GM12878 (cell line): ENCODE data around the gene ZNRF3. TPM values are rescaled to one million over a fixed set of nuclear protein-coding genes. Genes with fewer than 3 reads are reported as not detected.

ENCODE experiments used
- ATAC-seq: fragments of 200-7000 bp; cut with Tn5 transposase; 3 replicates; pipeline ENCODE4 v1.9.1; 2020; ENCODE audit warnings: mild to moderate bottlenecking, moderate library complexity
- BruUV-seq: library from RNA; stranded (reverse); fragments of 400-500 nt; replicated peaks from 2 replicates; lab custom pipeline; 2021; lab: Mats Ljungman, UMichigan
- CTCF ChIA-PET: fragments of 300-600 bp; sonication (Branson Sonifier 250); formaldehyde crosslinking; extraction: SDS; loops from one replicate; lab custom pipeline; 2021; ENCODE audit warnings: inconsistent platforms; lab: Yijun Ruan, JAX
- POLR2A ChIA-PET: fragments of 350-600 bp; formaldehyde crosslinking; extraction: SDS; loops from one replicate; lab custom pipeline; 2021; ENCODE audit warnings: inconsistent platforms; lab: Charles Lee
- RAD21 ChIA-PET: fragments of 300-600 bp; sonication (Branson Sonifier 250); formaldehyde crosslinking; loops from one replicate; lab custom pipeline; 2023; ENCODE audit warnings: antibody characterized with exemption; ENCODE audit not compliant: unreplicated experiment; lab: Charles Lee
- SMC1A ChIA-PET: fragments of 300-600 bp; sonication (Branson Sonifier 250); formaldehyde crosslinking; loops from one replicate; lab custom pipeline; 2023; ENCODE audit not compliant: unreplicated experiment, uncharacterized antibody; lab: Charles Lee
- DNase-seq: peaks from one replicate; pipeline ENCODE4 v3.0.0-alpha.2; 2011; ENCODE audit warnings: low read depth, low spot score
- FAIRE-seq: peaks from 3 replicates; lab custom pipeline; 2011; peaks lifted over from hg19 to GRCh38; lab: Jason Lieb, UNC
- H2AFZ ChIP-seq: 2 replicates; pipeline ENCODE4 v1.6.0; 2011; ENCODE audit warnings: low read depth, low read length, control low read depth; ENCODE audit not compliant: control insufficient read depth
- H3K27ac ChIP-seq: 2 replicates; pipeline ENCODE4 v1.5.1; 2011; ENCODE audit warnings: control low read depth; ENCODE audit not compliant: control insufficient read depth, insufficient read depth
- H3K27me3 ChIP-seq, 2 experiments: replicated peaks in 1 of 2; 2 replicates each; pipeline versions ENCODE4 v1.6.0 to v1.6.1; 2011; ENCODE audit warnings: low read length in 1 of 2; ENCODE audit not compliant: control insufficient read depth in 2 of 2, insufficient read depth in 2 of 2
- H3K36me3 ChIP-seq, 2 experiments: 2 replicates each; pipeline ENCODE4 v1.5.1; 2011; ENCODE audit warnings: low read length in 1 of 2; ENCODE audit not compliant: control insufficient read depth in 2 of 2, insufficient read depth in 2 of 2
- H3K4me1 ChIP-seq: 2 replicates; pipeline ENCODE4 v1.6.1; 2011; ENCODE audit warnings: mild to moderate bottlenecking, low read length, moderate library complexity, mixed read lengths; ENCODE audit not compliant: control insufficient read depth, insufficient read depth
- H3K4me2 ChIP-seq: 2 replicates; pipeline ENCODE4 v1.6.0; 2011; ENCODE audit warnings: control low read depth; ENCODE audit not compliant: control insufficient read depth, insufficient read depth
- H3K4me3 ChIP-seq: fragments of 200-600 bp; sonication (generic); 2 replicates; pipeline ENCODE4 v1.5.1; 2016
- H3K79me2 ChIP-seq: 2 replicates; pipeline ENCODE4 v1.6.0; 2011; ENCODE audit warnings: low read length; ENCODE audit not compliant: control insufficient read depth, insufficient read depth
- H3K9ac ChIP-seq: 2 replicates; pipeline ENCODE4 v1.8.0; 2011; ENCODE audit warnings: low read length, control low read depth, mixed read lengths; ENCODE audit not compliant: control insufficient read depth, insufficient read depth
- H3K9me3 ChIP-seq: replicated peaks from 3 replicates; pipeline ENCODE4 v1.5.1; 2011; ENCODE audit warnings: mild to moderate bottlenecking, low read length; ENCODE audit not compliant: control insufficient read depth, insufficient read depth
- H4K20me1 ChIP-seq: 2 replicates; pipeline ENCODE4 v1.6.0; 2011; ENCODE audit not compliant: control insufficient read depth, insufficient read depth
- HCFC1 ChIP-seq: fragments of 150-350 bp; IDR thresholded peaks from 2 replicates; pipeline ENCODE4 v1.6.1; 2014; ENCODE audit warnings: low read length
- KLF5 ChIP-seq: fragments of 450-650 bp; IDR thresholded peaks from 2 replicates; pipeline ENCODE4 v1.6.1; 2014; ENCODE audit warnings: mild to moderate bottlenecking; ENCODE audit not compliant: partially characterized antibody
- LARP7 ChIP-seq: fragments of 450-650 bp; IDR thresholded peaks from 2 replicates; pipeline ENCODE4 v1.6.1; 2017; ENCODE audit warnings: mild to moderate bottlenecking
- NFIC ChIP-seq: IDR thresholded peaks from 2 replicates; pipeline ENCODE4 v1.6.1; 2012; ENCODE audit warnings: low read depth, mild to moderate bottlenecking, inconsistent platforms, low read length, moderate library complexity
- PML ChIP-seq: IDR thresholded peaks from 2 replicates; pipeline ENCODE4 v1.6.1; 2012; ENCODE audit warnings: low read length, inconsistent platforms
- POLR2AphosphoS2 ChIP-seq: IDR thresholded peaks from 2 replicates; pipeline ENCODE4 v1.6.1; 2011; ENCODE audit warnings: low read depth, mild to moderate bottlenecking, low read length, improper control_type of control experiment, moderate library complexity
- POLR2AphosphoS5 ChIP-seq: IDR thresholded peaks from 2 replicates; pipeline ENCODE4 v1.6.1; 2011; ENCODE audit warnings: mild to moderate bottlenecking, low read length, inconsistent platforms
- WGBS: methylation state at CpG from one replicate; pipeline ENCODE4 v1.1.6; 2016; ENCODE audit warnings: low lambda C conversion rate; ENCODE audit not compliant: insufficient replicate concordance, insufficient coverage; ENCODE audit errors: missing lambda C conversion rate; 5-methylcytosine and 5-hydroxymethylcytosine counted together
- in situ Hi-C: fragments of 300-500 bp; cut with MboI; formaldehyde crosslinking; loops from 9 replicates; pipeline ENCODE4 v1.14.3; 2018; ENCODE audit warnings: mixed read lengths
- intact Hi-C: fragments of 100-400 bp; cut with micrococcal nuclease; formaldehyde crosslinking; loops from one replicate; pipeline ENCODE4 v1.14.2; 2022; ENCODE audit not compliant: unreplicated experiment
- polyA plus RNA-seq, 11 experiments: library from polyadenylated mRNA; depleted of rRNA in 4 of 11; unstranded in 6 of 11; stranded (reverse) in 5 of 11; fragments of >200 nt; fragmentation: Nextera tagmentation in 4 of 11; fragmentation: Illumina TruSeq in 1 of 11; extraction: Ambion mirVana in 4 of 11; extraction: Trizol in 1 of 11; gene quantifications; 1 replicate in 1 of 11; 2 replicates in 10 of 11; pipeline versions ENCODE4 v1.2.1 to v1.2.3, GENCODE V29; 2011 to 2016; ENCODE audit warnings: inconsistent platforms in 2 of 11, missing spikeins in 2 of 11, low read depth in 1 of 11
- total RNA-seq, 4 experiments: library from RNA; depleted of rRNA in 3 of 4; stranded (reverse); fragments of >200 nt in 3 of 4; fragmentation: Illumina TruSeq in 1 of 4; extraction: Trizol in 1 of 4; gene quantifications; 2 replicates each; pipeline versions ENCODE4 v1.2.1 to v1.2.3, GENCODE V29; 2013 to 2021

ZNRF3 gene
- total and polyA plus RNA-seq, 10 of the 15 experiments (the other 5 are each of a cell fraction or from before 2014, with no cell fraction given): 0.05 to 2.4 (median 0.46) TPM

- ATAC-seq: no peak
- intact Hi-C loops: loop anchor here (10.0 kb wide), 1 partner anchor 110 kb away; no protein-coding TSS in a partner anchor
- DNase-seq: no peak
- Histone ChIP-seq H2AFZ (no peak overlapping the region), H3K79me2 (no peaks in the 10 kb centered on the region)
- TF ChIP-seq LARP7 (no peak), KLF5 (no peak), NFIC (no peak), HCFC1 (no peak), POLR2AphosphoS5 (no peak), POLR2AphosphoS2 (no peak), PML (no peak)
- TF ChIP-seq, all 136 proteins: peak for 0
- ChIA-PET RAD21 (interaction anchor here (0.8 kb wide), 1 partner anchor 109 kb away, joined by 3 read pairs; no protein-coding TSS in a partner anchor), SMC1A (interaction anchor here (1.2 to 3.0 kb wide), 2 partner anchors 26 to 109 kb away, joined by 3 to 7 read pairs; no protein-coding TSS in a partner anchor), POLR2A (interaction anchor here (0.6 kb wide), 2 partner anchors 78 to 199 kb away, joined by 4 to 6 read pairs; no protein-coding TSS in a partner anchor), CTCF (interaction anchor here (5.5 kb wide), 1 partner anchor 201 kb away, joined by 28 read pairs; no protein-coding TSS in a partner anchor)
- no peaks in the 10 kb centered on the region; a peak in 1 of 4 replicates for H3K27me3 ChIP-seq
- no peaks in the 10 kb centered on the region for H3K4me1 ChIP-seq
- FAIRE-seq: peak; percentile 31
- BruUV-seq: no TSS peak
- H3K36me3 ChIP-seq: peaks cover 0 to 15% of the 10 kb centered on the region in 2 experiments; a peak in 2 of 4 replicates
- H3K9ac ChIP-seq: no peak overlapping the region
- no peak overlapping the region for H3K27ac ChIP-seq
- no peaks in the 10 kb centered on the region for H3K9me3 ChIP-seq
- no peak overlapping the region for H3K4me3 ChIP-seq
- in situ Hi-C loops: loop anchor here (25.0 kb wide), 1 partner anchor 1007 kb away; no protein-coding TSS in a partner anchor
- H3K4me2 ChIP-seq: no peak overlapping the region
- H4K20me1 ChIP-seq: no peaks in the 10 kb centered on the region
- WGBS: 46% methylated on average over 13 of the region's 13 CpGs
Measured at GRCh38 chr22:29044657-29045176, 161.3 kb downstream of the ZNRF3 start.
